C4-2B (cell line): Measurements from ENCODE around the gene SGCA.

Experiments used
- CTCF ChIP-seq: fragments of 450-650 bp; conservative IDR thresholded peaks from 2 replicates; pipeline ENCODE4 v1.5.1; 2017; ENCODE audit warnings: mild to moderate bottlenecking
- ZFX ChIP-seq: fragments of 450-650 bp; IDR thresholded peaks from 2 replicates; pipeline ENCODE4 v1.6.1; 2017

DNA sequence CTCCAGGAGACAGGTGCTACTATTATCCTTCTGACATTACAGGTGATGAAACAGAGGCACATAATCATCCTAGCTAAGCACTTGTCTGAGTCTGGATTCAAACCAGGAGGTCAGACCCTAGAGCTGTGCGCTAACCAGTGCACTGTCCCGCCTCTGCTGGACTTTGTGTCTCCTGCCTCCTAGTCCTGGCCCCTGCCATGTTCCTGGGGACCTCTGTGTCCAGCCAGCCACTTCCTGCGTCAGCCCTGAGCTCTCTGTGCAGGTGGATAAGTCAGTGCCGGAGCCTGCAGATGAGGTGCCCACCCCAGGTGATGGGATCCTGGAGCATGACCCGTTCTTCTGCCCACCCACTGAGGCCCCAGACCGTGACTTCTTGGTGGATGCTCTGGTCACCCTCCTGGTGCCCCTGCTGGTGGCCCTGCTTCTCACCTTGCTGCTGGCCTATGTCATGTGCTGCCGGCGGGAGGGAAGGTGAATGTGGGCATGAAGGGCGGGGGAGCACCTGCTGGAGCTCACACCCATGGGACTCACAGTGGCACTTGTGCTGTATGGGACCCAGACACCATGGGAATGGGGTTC, 4.2 kb downstream of the SGCA start:
- TF ChIP-seq CTCF, result no peak
- no peak for TF ChIP-seq ZFX
